Measurements from ENCODE around the gene LACTB.

- no peak for TF ChIP-seq SUZ12 (IDR thresholded peaks at IDR 0.05)
- no peak for TF ChIP-seq BHLHE40 (IDR thresholded peaks at IDR 0.05; ENCODE audit: borderline replicate concordance)
- no peak for TF ChIP-seq SP1 (IDR thresholded peaks at IDR 0.05)
- no peak for TF ChIP-seq FOXA1 (IDR thresholded peaks at IDR 0.05)
- no peak for TF ChIP-seq ZNF384 (IDR thresholded peaks at IDR 0.05)
- no peak for TF ChIP-seq ELF4 (IDR thresholded peaks at IDR 0.05)
- no peak for TF ChIP-seq L3MBTL2 (conservative IDR thresholded peaks at IDR 0.05)
- TF ChIP-seq FOXK2 (IDR thresholded peaks at IDR 0.05): no peak
Measured at GRCh38 chr15:63188926-63189871, 67.5 kb downstream of the LACTB start, which contains the start of gene RAB8B.
